NCI-H2171 treated with DMSO at 0.1 percent for 48 hours (cell line): Measurements from ENCODE around the gene CACHD1.
"Not testable (repeated sequence)": the region's sequence is repeated elsewhere in the genome, so short reads cannot be mapped to it uniquely, and the experiment has no call there.

Source experiments
- DNase-seq: peaks from one replicate; lab custom pipeline; 2025; lab: John Stamatoyannopoulos, UW

Gene CACHD1

GRCh38 chr1:64497088-64497883, 27.4 kb downstream of the CACHD1 start:
- DNase-seq, result no peak

- DNase-seq, result no peak
Observed at GRCh38 chr1:64498325-64498724, 28.4 kb downstream of the CACHD1 start.

- DNase-seq, result no peak
Observed at GRCh38 chr1:64499011-64499410, 29.1 kb downstream of the CACHD1 start.

GRCh38 chr1:64499966-64500365, 30.0 kb downstream of the CACHD1 start:
- no peak for DNase-seq

- DNase-seq, result no peak
Observed at GRCh38 chr1:64502083-64502482, 32.2 kb downstream of the CACHD1 start.

GRCh38 chr1:64502931-64503330, 33.0 kb downstream of the CACHD1 start:
- no peak for DNase-seq

GRCh38 chr1:64505232-64505943, 35.5 kb downstream of the CACHD1 start:
- peak; percentile 83 for DNase-seq

GRCh38 chr1:64505944-64506655, 36.2 kb downstream of the CACHD1 start:
- DNase-seq, result peak; percentile 84

- DNase-seq, result peak; percentile 34
Observed at GRCh38 chr1:64508629-64509028, 38.7 kb downstream of the CACHD1 start.

- DNase-seq, result no peak
Observed at GRCh38 chr1:64511044-64511443, 41.1 kb downstream of the CACHD1 start.

- not testable (repeated sequence) for DNase-seq
Observed at GRCh38 chr1:64512206-64512605, 42.3 kb downstream of the CACHD1 start.

- no peak for DNase-seq
Observed at GRCh38 chr1:64513545-64513944, 43.6 kb downstream of the CACHD1 start.

GRCh38 chr1:64514197-64514765, 44.4 kb downstream of the CACHD1 start:
- peak; percentile 86 for DNase-seq

GRCh38 chr1:64515427-64515826, 45.5 kb downstream of the CACHD1 start:
- peak; percentile 88 for DNase-seq

- DNase-seq, result peak; percentile 36
Observed at GRCh38 chr1:64516301-64516700, 46.4 kb downstream of the CACHD1 start.

- DNase-seq, result no peak
Observed at GRCh38 chr1:64516803-64517568, 47.1 kb downstream of the CACHD1 start.

- no peak for DNase-seq
Observed at GRCh38 chr1:64517640-64518039, 47.7 kb downstream of the CACHD1 start.

GRCh38 chr1:64518692-64519481, 49.0 kb downstream of the CACHD1 start:
- DNase-seq, result no peak

GRCh38 chr1:64519901-64520300, 50.0 kb downstream of the CACHD1 start:
- DNase-seq, result no peak

- no peak for DNase-seq
Observed at GRCh38 chr1:64522740-64523139, 52.8 kb downstream of the CACHD1 start.
